HEK293T (cell line): ENCODE results near the gene CGB3.

Source experiments
- ARNT ChIP-seq: fragments of 450-650 bp; IDR thresholded peaks from 2 replicates; pipeline ENCODE4 v1.6.1; 2017; ENCODE audit warnings: mild to moderate bottlenecking
- BHLHE40 ChIP-seq: fragments of 450-650 bp; IDR thresholded peaks from 2 replicates; pipeline ENCODE4 v1.6.1; 2016; ENCODE audit warnings: mild to moderate bottlenecking, moderate library complexity, borderline replicate concordance
- CTBP1 ChIP-seq: fragments of 450-650 bp; IDR thresholded peaks from 2 replicates; pipeline ENCODE4 v1.6.1; 2016; ENCODE audit warnings: borderline replicate concordance
- ELF4 ChIP-seq: fragments of 450-650 bp; IDR thresholded peaks from 2 replicates; pipeline ENCODE4 v1.6.1; 2017; ENCODE audit warnings: antibody characterized with exemption
- FOXK2 ChIP-seq: fragments of 450-650 bp; IDR thresholded peaks from 2 replicates; pipeline ENCODE4 v1.6.1; 2016; ENCODE audit warnings: mild to moderate bottlenecking
- FOXM1 ChIP-seq: fragments of 450-650 bp; IDR thresholded peaks from 2 replicates; pipeline ENCODE4 v1.6.1; 2017; ENCODE audit warnings: mild to moderate bottlenecking, borderline replicate concordance
- HDGF ChIP-seq: fragments of 450-650 bp; IDR thresholded peaks from 2 replicates; pipeline ENCODE4 v1.6.1; 2017; ENCODE audit warnings: antibody characterized with exemption, borderline replicate concordance
- LEF1 ChIP-seq: fragments of 450-650 bp; IDR thresholded peaks from 2 replicates; pipeline ENCODE4 v1.6.1; 2017; ENCODE audit warnings: mild to moderate bottlenecking, borderline replicate concordance
- NFRKB ChIP-seq: fragments of 450-650 bp; IDR thresholded peaks from 2 replicates; pipeline ENCODE4 v1.6.1; 2016; ENCODE audit warnings: mild to moderate bottlenecking, moderate library complexity
- SP1 ChIP-seq: fragments of 450-650 bp; IDR thresholded peaks from 2 replicates; pipeline ENCODE4 v1.6.1; 2017
- SUZ12 ChIP-seq: fragments of 450-650 bp; IDR thresholded peaks from 2 replicates; pipeline ENCODE4 v1.6.1; 2016; ENCODE audit warnings: mild to moderate bottlenecking
- TARDBP ChIP-seq: fragments of 450-650 bp; IDR thresholded peaks from 2 replicates; pipeline ENCODE4 v1.6.1; 2016
- ZNF384 ChIP-seq: fragments of 450-650 bp; IDR thresholded peaks from 2 replicates; pipeline ENCODE4 v1.6.1; 2016
- TF ChIP-seq, protein P1 (sequence below): fragments of 450-650 bp; IDR thresholded peaks from 2 replicates; pipeline ENCODE4 v1.6.1; 2016

DNA sequence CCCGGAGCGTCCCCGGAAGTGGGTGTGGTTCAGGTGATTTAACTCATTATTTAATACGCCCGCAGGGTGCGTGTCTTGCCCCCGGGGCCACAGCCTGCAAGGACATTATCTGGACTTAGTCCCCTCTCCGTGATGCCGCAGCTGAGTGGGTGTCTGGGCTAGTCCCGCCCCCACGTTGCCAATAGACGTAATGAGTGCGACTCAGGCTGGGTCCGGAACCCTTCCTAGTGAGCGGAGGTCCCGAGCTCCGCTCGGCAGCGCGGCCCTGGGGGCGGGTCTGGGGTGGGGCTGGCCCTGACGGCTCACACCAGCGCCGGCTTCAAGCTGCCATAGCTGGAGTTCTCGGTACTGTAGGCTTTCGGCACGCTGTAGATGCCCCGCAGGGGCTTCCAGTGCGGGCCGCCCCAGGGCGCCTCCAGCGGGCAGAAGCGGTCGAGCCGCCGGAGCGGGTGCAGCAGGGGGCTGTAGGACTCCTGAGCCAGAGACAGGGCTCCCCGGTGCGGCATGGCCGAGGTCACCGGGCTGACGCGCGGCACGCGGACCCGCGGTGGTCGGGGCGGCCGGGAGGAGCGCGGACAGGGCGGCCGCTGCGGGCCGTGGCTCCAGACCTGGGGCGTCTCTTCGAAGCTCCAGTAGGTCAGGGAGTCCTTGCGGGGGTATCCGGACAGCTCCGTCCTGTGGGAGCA, 6.3 kb downstream of the CGB3 start:
- TF ChIP-seq ELF4, result no peak
- no peak for TF ChIP-seq FOXM1
- TF ChIP-seq FOXK2, result no peak
- TF ChIP-seq HDGF, result no peak
- TF ChIP-seq SP1, result no peak
- TF ChIP-seq NFRKB, result no peak
- TF ChIP-seq LEF1, result peak; percentile 33; the same call in 1 of the 2 replicates
- no peak for TF ChIP-seq ARNT
- no peak for TF ChIP-seq BHLHE40
- TF ChIP-seq, protein P1, sequence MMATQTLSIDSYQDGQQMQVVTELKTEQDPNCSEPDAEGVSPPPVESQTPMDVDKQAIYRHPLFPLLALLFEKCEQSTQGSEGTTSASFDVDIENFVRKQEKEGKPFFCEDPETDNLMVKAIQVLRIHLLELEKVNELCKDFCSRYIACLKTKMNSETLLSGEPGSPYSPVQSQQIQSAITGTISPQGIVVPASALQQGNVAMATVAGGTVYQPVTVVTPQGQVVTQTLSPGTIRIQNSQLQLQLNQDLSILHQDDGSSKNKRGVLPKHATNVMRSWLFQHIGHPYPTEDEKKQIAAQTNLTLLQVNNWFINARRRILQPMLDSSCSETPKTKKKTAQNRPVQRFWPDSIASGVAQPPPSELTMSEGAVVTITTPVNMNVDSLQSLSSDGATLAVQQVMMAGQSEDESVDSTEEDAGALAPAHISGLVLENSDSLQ, result no peak
- no peak for TF ChIP-seq ZNF384
- TF ChIP-seq CTBP1, result no peak
- no peak for TF ChIP-seq SUZ12
- TF ChIP-seq TARDBP, result no peak
